ENCODE data around the gene PPFIA3.

Gene PPFIA3

GRCh38 chr19:49196527-49197240, 77.3 kb downstream of the PPFIA3 start:
- no peak overlapping the region for H3K27ac Mint-ChIP-seq
- peaks cover 9% of the 10 kb centered on the region for H3K4me1 Mint-ChIP-seq
- no peak overlapping the region for H3K4me3 Mint-ChIP-seq
- H3K36me3 Mint-ChIP-seq, result no peaks in the 10 kb centered on the region
- peak; percentile 57 for ATAC-seq
- H3K9me3 Mint-ChIP-seq, result no peaks in the 10 kb centered on the region
- peaks cover 40% of the 10 kb centered on the region for H3K27me3 Mint-ChIP-seq

- Mint-ChIP-seq H3K9me3 (no peaks in the 10 kb centered on the region), H3K36me3 (no peaks in the 10 kb centered on the region), H3K27ac (no peak overlapping the region), H3K4me1 (peaks cover 16% of the 10 kb centered on the region), H3K27me3 (peaks cover 22% of the 10 kb centered on the region), H3K4me3 (no peak overlapping the region)
- ATAC-seq, result no peak
Observed at GRCh38 chr19:49200238-49200862, 81.0 kb downstream of the PPFIA3 start.
